Hematopoietic multipotent progenitor cell treated with erythropoietin and hydrocortisone succinate and interleukin-3 and kit ligand, for 17 days (in vitro differentiated cells): Measurements from ENCODE around the gene MFAP3L.

ENCODE experiments used
- DNase-seq: peaks from one replicate; pipeline ENCODE4 v3.0.0-alpha.2; 2015; ENCODE audit warnings: low spot score

Gene MFAP3L

GRCh38 chr4:170022211-170022610, 4.0 kb downstream of the MFAP3L start:
- no peak for DNase-seq

GRCh38 chr4:170017252-170017651, 8.9 kb downstream of the MFAP3L start:
- DNase-seq = no peak

GRCh38 chr4:170015285-170015684, 10.9 kb downstream of the MFAP3L start:
- DNase-seq = no peak

- no peak for DNase-seq
These were observed 11.7 kb downstream of the MFAP3L start for GRCh38 chr4:170014359-170015011.

GRCh38 chr4:170012629-170012958, 13.6 kb downstream of the MFAP3L start:
- no peak for DNase-seq

GRCh38 chr4:170011921-170012628, 14.1 kb downstream of the MFAP3L start:
- DNase-seq = no peak

- no peak for DNase-seq
These were observed 16.9 kb downstream of the MFAP3L start for GRCh38 chr4:170009291-170009690.

GRCh38 chr4:170008801-170009200, 17.4 kb downstream of the MFAP3L start:
- DNase-seq = no peak

GRCh38 chr4:170008371-170008770, 17.8 kb downstream of the MFAP3L start:
- peak; percentile 88 for DNase-seq

GRCh38 chr4:170007113-170007512, 19.1 kb downstream of the MFAP3L start:
- peak; percentile 94 for DNase-seq

- peak; percentile 43 for DNase-seq
These were observed 20.7 kb downstream of the MFAP3L start for GRCh38 chr4:170005472-170005871.

- no peak for DNase-seq
These were observed 21.4 kb downstream of the MFAP3L start for GRCh38 chr4:170004651-170005295.

- DNase-seq = peak; percentile 72
These were observed 22.8 kb downstream of the MFAP3L start for GRCh38 chr4:170003071-170004070.

- no peak for DNase-seq
These were observed 24.4 kb downstream of the MFAP3L start for GRCh38 chr4:170001745-170002267.

- peak; percentile 55 for DNase-seq
These were observed 25.0 kb downstream of the MFAP3L start for GRCh38 chr4:170001011-170001744.

- no peak for DNase-seq
These were observed 26.3 kb downstream of the MFAP3L start for GRCh38 chr4:169999923-170000322.

- no peak for DNase-seq
These were observed 27.2 kb downstream of the MFAP3L start for GRCh38 chr4:169998981-169999380.

- DNase-seq = no peak
These were observed 29.6 kb downstream of the MFAP3L start for GRCh38 chr4:169996379-169997240.

GRCh38 chr4:169993531-169993930, 32.7 kb downstream of the MFAP3L start:
- DNase-seq = no peak

- no peak for DNase-seq
These were observed 37.9 kb downstream of the MFAP3L start for GRCh38 chr4:169988252-169988651.
